GM18858 (cell line): ENCODE results near the gene MNX1.

Experiments used
- ATAC-seq: cut with Tn5 transposase; IDR thresholded peaks from one replicate; pipeline ENCODE4 v1.9.1; 2021; ENCODE audit not compliant: unreplicated experiment

The MNX1 gene

DNA sequence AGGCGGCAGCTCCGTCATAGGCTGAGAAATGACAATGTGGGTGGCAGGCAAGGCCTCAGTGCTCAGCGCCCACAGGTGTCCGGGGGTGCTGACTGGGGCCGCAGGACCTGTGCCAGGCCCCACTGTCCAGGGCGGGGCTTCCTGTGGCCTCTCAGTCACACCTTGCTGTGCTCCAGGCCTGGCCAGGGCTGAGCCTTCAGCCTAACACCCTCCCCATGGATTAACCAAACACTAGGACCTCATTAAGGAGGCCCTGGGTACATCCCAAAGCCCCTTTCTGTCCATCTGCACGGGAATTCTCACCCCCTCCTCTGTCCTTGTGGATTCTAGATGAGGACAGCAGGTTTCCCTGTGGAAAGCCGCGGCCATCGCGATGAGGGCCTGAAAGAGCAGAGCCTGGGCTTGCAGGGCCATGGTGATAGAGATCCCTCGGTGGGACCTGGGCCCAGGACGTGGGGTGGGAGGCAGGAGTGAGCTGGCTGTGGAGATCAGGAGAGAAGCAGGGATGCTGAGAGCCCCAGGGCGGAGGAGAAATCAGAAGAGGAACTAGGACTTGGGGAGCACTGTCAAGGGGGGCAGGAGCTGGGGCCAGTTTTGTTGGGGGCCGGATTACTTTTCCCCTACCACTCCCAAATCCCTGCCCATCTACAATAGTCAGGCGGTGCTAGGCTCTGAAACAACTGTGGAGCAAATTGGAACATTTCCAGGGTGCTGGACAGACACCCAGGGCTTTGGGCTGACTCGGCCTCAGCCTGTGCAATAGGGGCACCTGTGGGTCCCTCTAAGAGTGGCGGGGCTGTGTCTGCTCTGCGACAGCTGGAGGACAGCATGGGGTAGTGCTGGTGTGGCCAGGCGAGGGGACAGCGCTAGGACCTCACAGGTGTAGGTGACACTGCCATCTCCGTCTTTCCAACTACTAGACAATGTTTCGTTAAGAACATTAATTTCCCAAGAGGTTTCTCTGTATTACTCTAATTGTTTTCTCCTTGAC is 23.3 kb upstream of the MNX1 start:
- no peak for ATAC-seq

DNA sequence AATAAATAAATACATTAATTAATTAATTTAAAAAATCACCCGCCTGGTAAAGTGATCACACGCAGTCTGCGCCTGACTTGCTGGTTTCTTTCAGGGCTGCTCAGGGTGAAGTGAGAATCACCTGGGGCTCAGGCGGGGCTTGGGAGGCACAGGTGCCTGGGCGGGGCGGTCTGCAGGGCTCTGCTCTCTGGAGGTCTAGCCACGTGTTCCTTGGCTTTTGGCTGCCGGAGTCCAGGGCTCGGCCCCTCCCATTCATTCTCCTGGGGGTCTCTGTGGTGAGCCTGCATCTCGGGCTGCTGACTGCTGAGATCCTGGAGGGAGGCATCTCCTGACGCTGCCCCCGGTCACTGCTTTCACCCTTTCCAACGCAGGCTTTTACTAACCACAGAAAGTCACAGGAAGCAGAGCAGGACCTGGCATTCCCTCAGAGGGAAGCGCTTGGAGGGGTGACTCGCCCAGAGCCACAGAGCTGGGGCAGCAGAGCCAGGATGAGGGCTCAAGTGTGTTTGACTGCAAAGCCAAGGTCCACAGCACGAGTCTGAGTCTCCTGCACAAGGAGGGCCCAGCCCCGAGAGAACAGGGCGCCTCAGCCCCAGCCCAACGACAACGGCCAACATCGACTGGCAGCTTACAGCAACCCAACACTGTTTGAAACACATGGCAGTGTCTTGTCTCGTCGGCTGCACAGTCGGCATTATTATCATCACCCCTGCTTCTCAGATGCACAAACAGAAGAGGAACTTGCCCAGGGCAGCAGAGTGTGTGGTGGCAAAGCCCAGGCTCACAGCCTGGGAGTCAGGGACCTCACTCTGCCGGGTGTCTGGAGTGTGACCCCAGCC is 22.4 kb upstream of the MNX1 start:
- ATAC-seq, result no peak

DNA sequence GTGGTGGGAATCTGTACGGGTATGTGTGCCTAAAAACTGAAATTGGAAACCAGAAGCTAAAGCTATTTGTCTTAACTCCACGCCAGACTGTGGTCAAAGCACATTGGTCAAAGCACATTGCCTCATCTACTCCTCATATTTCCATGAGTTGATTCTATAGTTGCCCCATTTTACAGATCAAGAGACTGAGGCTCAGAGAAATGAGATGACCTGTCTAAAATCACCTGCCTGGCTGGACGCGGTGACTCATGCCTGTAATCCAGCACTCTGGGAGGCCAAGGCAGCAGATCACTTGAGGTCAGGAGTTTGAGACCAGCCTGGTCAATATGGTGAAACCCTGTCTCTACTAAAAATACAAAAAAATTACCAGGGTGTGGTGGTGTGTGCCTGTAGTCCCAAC is 21.7 kb upstream of the MNX1 start:
- no peak for ATAC-seq

- no peak for ATAC-seq
These were observed 17.9 kb upstream of the MNX1 start for GRCh38 chr7:157028199-157028903.

DNA sequence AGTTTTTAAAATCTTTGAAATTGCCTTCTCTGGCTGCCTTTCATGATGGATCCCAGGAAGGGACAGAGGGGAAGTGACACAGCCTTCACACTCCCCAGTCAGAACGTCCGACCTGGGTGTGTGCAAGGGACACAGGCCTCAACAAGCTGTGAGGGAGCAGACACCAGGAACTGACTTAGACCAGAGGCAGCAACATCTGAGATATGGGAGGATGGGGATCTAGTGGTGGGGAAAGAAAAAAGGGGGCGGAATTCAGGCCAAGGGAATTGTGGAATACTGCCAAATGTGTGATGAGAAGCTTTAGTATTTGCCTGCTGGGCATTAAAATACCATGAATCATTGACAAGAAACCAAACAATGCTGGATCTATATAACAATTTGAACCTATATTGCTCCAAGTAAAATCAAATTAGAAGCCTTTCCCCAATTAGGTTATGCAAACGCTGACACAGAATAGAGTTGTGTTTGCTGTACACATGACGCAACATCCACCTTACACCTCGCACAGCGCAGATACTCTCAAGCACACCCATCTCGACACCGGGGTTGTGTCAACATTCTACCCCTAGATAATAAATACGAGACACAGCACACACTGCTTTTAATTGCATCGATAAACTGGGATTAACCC is 17.2 kb upstream of the MNX1 start:
- ATAC-seq, result no peak

- ATAC-seq, result no peak
These were observed 14.3 kb upstream of the MNX1 start for GRCh38 chr7:157024716-157025115.

GRCh38 chr7:157023589-157023905 is 13.1 kb upstream of the MNX1 start:
- no peak for ATAC-seq

GRCh38 chr7:157022681-157023588 is 12.5 kb upstream of the MNX1 start:
- ATAC-seq, result no peak

- no peak for ATAC-seq
These were observed 11.6 kb upstream of the MNX1 start for GRCh38 chr7:157021871-157022680.

GRCh38 chr7:157021071-157021870 is 10.8 kb upstream of the MNX1 start:
- no peak for ATAC-seq

DNA sequence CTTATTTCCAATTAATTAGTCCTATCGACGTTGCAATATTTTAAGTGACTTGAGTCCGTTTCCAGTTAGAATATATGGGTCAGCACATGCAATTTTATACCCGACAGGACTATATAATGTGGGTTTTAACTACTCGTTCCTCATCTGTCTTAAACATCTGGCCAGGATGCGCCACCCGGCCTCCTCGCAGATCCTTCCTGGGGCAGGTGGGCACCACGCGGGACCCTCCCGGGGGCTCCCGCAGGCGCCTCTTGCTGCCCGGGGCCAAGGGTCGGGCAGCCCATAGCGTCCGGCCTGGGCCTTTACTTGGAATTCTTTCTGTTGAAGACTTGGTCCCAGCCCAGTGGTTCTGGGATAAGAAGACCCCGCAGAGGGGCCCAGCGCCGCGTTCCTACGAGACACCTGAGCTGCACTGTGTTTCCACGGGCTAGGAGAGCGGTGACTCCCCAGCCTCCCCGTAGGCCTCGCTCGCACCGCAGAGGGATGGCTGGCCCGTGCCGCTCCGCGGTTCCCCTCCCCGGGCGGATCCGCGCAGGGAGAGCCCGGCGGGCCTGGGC is 10.1 kb upstream of the MNX1 start:
- no peak for ATAC-seq

DNA sequence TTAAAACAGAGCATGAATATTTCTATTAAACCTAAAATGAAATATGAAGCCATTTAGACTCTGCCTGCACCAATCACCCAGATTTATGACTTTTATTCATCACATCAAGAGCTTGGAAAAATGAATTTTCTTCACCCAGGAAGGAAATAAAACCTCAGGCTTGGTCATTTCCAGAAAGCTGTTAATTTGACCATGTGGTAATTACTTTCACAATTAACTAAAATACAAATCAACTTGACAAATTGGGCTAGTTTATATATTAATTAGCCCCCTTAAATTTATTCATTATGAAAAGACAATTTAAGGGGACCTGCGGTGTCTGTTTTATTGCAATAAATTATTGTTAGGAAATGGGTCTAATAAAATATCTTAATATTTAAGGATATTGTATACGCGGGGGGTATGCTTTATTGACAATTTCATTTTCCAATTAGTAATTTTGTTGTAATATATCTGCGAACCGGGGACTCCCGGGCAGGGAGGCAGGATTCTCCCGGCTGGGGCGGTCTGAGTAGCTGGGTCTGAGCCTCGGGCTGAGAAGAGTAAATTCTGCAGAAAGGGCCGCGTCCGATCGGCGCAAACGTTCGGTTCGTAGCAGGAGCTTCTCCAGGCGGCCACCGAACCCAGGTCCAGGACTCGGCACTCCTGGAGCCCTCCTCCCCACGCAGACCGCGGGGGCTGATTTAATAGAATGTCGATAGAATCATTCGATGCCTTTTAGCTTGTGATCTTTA is 9.4 kb upstream of the MNX1 start:
- no peak for ATAC-seq

DNA sequence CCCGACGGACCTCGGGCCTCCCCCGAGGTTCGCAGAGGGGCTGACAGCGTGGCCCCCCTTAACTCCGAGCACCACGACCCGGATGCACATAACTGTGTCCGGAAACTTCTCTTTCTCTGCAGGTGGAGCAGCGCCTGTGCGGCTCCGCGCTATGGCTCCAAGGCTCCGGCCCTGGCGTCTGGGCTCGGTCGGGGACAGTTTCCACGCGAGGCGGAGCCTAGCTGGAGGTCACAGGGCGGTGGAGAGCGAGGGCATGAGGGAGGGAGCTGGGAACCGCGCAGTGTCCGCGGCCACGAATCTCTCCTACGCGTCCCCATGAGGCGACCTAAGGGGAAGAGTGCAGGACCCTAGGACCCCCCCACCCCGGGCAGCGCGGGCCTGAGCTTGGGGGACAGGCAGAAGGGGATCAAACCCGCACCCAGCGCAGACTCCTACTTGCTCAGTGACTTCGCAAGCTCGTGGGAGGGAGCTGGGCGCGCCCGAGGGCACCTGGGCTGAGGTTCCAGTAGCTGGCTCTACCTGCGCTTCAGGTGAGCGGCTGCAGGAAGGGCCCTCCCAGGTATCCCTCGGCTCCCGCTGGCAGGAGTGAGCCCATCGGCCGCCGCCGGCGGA is 8.6 kb upstream of the MNX1 start:
- ATAC-seq, result no peak

- ATAC-seq, result no peak
These were observed 8.0 kb upstream of the MNX1 start for GRCh38 chr7:157018328-157018996.

GRCh38 chr7:157017603-157018327 is 7.3 kb upstream of the MNX1 start:
- no peak for ATAC-seq

DNA sequence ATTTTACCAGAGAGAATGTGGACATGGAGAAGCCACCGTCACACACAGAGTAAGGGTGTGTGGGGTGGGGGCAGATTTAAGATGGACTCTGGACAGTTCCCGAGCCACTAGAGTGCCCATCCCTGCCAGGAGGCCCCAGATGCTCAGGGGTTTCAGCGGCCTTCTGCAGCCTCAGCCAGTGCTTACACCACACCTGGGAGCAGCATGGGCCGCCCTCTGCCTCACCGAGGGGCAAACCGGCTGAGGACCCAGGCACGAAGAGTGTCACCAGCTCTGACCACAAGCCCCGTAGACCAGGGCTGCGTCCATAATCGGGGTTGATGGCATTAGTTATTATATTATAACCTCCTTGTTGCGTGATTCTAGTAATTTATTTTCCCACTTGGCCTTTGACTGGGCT is 6.7 kb upstream of the MNX1 start:
- no peak for ATAC-seq
